Central memory CD8-positive, alpha-beta T cell (primary cell): ENCODE data around the gene GRK2.

Experiments
- ATAC-seq: fragments of 150-1000 bp; cut with Tn5 transposase; replicated peaks from 2 replicates; pipeline ENCODE4 v1.10.0; 2022; ENCODE audit warnings: mild to moderate bottlenecking, moderate FRiP score, moderate number of reproducible peaks; ENCODE audit not compliant: poor library complexity, severe bottlenecking; ENCODE audit errors: extremely low read depth
- DNase-seq, 2 donors: peaks; one replicate each; pipeline ENCODE4 v3.0.0; 2021; ENCODE audit warnings: low spot score in 2 of 2
- H3K27ac Mint-ChIP-seq: one replicate; pipeline ENCODE4 v1.8.0; 2022; ENCODE audit warnings: low read depth, mild to moderate bottlenecking, moderate library complexity, mixed read lengths
- H3K27me3 Mint-ChIP-seq: one replicate; pipeline ENCODE4 v1.8.0; 2022; ENCODE audit warnings: mixed read lengths
- H3K36me3 Mint-ChIP-seq: one replicate; pipeline ENCODE4 v1.8.0; 2022; ENCODE audit warnings: mild to moderate bottlenecking, moderate library complexity, mixed read lengths; ENCODE audit not compliant: insufficient read depth
- H3K4me1 Mint-ChIP-seq: one replicate; pipeline ENCODE4 v1.8.0; 2022; ENCODE audit warnings: mixed read lengths
- H3K4me3 Mint-ChIP-seq: one replicate; pipeline ENCODE4 v1.8.0; 2022; ENCODE audit warnings: mild to moderate bottlenecking, moderate library complexity, mixed read lengths
- H3K9me3 Mint-ChIP-seq: one replicate; pipeline ENCODE4 v1.8.0; 2022; ENCODE audit warnings: mixed read lengths

GRK2 gene

DNA sequence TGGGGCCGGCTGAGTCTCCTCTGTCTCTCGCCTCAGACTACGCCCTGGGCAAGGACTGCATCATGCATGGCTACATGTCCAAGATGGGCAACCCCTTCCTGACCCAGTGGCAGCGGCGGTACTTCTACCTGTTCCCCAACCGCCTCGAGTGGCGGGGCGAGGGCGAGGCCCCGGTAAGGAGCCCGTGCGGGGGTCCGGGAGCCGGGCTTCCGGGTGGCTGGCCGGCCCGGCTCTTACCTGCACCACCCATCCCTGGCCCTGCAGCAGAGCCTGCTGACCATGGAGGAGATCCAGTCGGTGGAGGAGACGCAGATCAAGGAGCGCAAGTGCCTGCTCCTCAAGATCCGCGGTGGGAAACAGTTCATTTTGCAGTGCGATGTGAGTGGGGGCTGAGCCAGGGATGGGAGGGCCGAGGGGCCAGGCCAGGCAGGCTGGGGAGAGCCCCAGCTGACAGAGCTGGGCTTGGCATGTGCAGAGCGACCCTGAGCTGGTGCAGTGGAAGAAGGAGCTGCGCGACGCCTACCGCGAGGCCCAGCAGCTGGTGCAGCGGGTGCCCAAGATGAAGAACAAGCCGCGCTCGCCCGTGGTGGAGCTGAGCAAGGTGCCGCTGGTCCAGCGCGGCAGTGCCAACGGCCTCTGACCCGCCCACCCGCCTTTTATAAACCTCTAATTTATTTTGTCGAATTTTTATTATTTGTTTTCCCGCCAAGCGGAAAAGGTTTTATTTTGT, 18.7 kb downstream of the GRK2 start:
- H3K9me3 Mint-ChIP-seq: no peaks in the 10 kb centered on the region
- peak overlapping the region; percentile 97 for H3K27ac Mint-ChIP-seq
- peaks cover 41% of the 10 kb centered on the region for H3K4me1 Mint-ChIP-seq
- H3K27me3 Mint-ChIP-seq: no peaks in the 10 kb centered on the region
- peaks cover 75% of the 10 kb centered on the region for H3K36me3 Mint-ChIP-seq
- no peak for DNase-seq
- peak overlapping the region; percentile 81 for H3K4me3 Mint-ChIP-seq
- ATAC-seq: no peak

DNA sequence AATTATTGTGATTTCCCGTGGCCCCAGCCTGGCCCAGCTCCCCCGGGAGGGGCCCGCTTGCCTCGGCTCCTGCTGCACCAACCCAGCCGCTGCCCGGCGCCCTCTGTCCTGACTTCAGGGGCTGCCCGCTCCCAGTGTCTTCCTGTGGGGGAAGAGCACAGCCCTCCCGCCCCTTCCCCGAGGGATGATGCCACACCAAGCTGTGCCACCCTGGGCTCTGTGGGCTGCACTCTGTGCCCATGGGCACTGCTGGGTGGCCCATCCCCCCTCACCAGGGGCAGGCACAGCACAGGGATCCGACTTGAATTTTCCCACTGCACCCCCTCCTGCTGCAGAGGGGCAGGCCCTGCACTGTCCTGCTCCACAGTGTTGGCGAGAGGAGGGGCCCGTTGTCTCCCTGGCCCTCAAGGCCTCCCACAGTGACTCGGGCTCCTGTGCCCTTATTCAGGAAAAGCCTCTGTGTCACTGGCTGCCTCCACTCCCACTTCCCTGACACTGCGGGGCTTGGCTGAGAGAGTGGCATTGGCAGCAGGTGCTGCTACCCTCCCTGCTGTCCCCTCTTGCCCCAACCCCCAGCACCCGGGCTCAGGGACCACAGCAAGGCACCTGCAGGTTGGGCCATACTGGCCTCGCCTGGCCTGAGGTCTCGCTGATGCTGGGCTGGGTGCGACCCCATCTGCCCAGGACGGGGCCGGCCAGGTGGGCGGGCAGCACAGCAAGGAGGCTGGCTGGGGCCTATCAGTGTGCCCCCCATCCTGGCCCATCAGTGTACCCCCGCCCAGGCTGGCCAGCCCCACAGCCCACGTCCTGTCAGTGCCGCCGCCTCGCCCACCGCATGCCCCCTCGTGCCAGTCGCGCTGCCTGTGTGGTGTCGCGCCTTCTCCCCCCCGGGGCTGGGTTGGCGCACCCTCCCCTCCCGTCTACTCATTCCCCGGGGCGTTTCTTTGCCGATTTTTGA, 19.5 kb downstream of the GRK2 start:
- Mint-ChIP-seq H3K27ac (peak overlapping the region; percentile 97), H3K4me3 (peak overlapping the region; percentile 81), H3K27me3 (no peaks in the 10 kb centered on the region), H3K4me1 (peaks cover 45% of the 10 kb centered on the region), H3K36me3 (peaks cover 77% of the 10 kb centered on the region), H3K9me3 (no peaks in the 10 kb centered on the region)
- DNase-seq: peak in 1 of 2 donors; percentile 57
- peak; percentile 11 for ATAC-seq

DNA sequence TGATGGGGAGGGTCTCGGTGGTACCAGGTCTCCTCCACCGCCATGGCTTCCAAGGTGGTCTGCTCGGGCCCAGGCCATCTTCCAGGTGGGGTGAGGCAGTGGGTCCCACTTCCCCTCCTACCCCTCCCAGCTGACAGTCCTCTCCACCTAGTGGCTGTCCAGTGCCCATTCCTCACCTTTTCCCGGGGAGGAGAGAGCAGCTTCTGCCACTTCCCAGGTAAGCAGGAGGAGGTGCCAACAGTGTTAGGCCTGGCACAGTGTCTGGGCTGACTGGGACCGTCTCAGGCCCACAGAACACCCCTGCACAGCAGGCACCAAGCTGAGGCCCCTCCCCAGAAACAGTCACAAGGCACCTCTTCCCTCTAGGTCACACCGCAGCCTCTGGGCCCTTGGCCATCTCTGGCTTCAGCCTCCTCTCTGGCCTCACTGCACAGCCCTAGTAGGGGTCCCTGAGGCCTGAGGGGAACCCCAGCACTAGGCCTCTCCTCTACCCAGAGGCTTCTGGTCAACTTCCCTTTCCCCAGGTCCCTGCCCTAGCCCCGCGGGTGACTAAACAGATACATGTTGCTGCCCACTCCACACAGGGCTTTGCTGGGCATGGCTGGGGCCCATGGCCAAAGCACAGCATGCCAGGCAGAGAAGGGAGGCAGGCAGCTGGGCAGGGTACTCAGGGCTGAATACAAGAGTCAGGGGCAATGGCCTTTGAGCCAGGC, 20.5 kb downstream of the GRK2 start:
- Mint-ChIP-seq H3K4me1 (peaks cover 48% of the 10 kb centered on the region), H3K36me3 (peaks cover 77% of the 10 kb centered on the region), H3K4me3 (peak overlapping the region; percentile 81), H3K9me3 (no peaks in the 10 kb centered on the region), H3K27me3 (no peaks in the 10 kb centered on the region), H3K27ac (peak overlapping the region; percentile 97)
- DNase-seq: no peak
- no peak for ATAC-seq

DNA sequence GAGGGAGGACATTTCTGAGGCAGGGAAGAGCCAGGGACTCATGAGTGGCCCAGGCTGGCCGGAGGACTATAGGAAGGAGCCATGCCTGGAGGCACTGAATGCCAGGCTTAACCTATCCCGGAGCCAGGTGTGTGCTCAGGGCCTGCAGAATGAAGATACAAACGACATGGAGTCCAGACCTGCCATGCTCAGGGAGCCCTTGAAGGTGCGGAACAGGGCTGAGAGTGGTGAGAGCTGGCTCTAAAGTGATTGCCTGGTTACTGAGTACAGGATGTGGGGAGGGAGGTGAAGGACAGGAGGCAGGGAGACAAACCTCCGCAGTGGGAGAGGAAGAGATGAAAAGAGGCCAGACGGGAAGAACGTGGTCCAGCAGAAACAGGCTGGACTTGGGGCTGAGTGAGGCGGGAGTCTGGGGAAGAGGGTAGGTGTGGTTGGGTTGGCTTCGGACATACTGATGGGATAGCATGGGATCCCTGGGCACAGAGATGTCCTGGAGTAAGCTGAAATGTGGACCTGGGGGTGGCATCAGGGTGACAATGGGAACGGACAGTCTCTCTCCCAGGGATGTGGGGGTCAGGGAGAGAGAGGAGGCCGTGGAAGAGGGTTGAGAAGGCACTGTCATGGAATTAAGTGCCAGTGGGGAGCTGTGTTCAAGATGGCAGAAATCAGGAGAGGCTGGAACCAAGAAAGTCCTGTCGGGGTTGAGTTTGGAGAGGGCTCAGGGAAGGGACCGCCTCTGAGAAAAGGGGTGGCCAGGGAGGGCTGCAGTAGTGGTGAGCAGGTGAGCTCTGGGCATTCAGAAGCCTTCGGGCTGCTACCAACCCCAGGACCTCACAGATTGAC, 21.3 kb downstream of the GRK2 start:
- Mint-ChIP-seq H3K4me3 (peak overlapping the region; percentile 81), H3K27me3 (no peaks in the 10 kb centered on the region)
- DNase-seq: peak in 1 of 2 donors; percentile 44

GRCh38 chr11:67288198-67288451, 21.9 kb downstream of the GRK2 start:
- Mint-ChIP-seq H3K27me3 (no peaks in the 10 kb centered on the region), H3K9me3 (no peaks in the 10 kb centered on the region), H3K4me3 (peak overlapping the region; percentile 81), H3K36me3 (peaks cover 69% of the 10 kb centered on the region), H3K4me1 (peaks cover 47% of the 10 kb centered on the region), H3K27ac (peak overlapping the region; percentile 97)
- ATAC-seq (no peak), DNase-seq (no peak)

More for the DNA sequence above, 21.3 kb downstream of the GRK2 start:
- peaks cover 43% of the 10 kb centered on the region for H3K4me1 Mint-ChIP-seq
- no peaks in the 10 kb centered on the region for H3K9me3 Mint-ChIP-seq
- ATAC-seq: peak; percentile 33
- H3K36me3 Mint-ChIP-seq: peaks cover 70% of the 10 kb centered on the region
- peak overlapping the region; percentile 97 for H3K27ac Mint-ChIP-seq

GRCh38 chr11:67288452-67289225, 22.4 kb downstream of the GRK2 start:
- DNase-seq: peak; percentile 83 to 87
- Mint-ChIP-seq H3K9me3 (no peaks in the 10 kb centered on the region), H3K4me3 (peak overlapping the region; percentile 81), H3K27me3 (no peaks in the 10 kb centered on the region), H3K27ac (peak overlapping the region; percentile 97), H3K4me1 (peaks cover 49% of the 10 kb centered on the region), H3K36me3 (peaks cover 66% of the 10 kb centered on the region)
- ATAC-seq: peak; percentile 69

DNA sequence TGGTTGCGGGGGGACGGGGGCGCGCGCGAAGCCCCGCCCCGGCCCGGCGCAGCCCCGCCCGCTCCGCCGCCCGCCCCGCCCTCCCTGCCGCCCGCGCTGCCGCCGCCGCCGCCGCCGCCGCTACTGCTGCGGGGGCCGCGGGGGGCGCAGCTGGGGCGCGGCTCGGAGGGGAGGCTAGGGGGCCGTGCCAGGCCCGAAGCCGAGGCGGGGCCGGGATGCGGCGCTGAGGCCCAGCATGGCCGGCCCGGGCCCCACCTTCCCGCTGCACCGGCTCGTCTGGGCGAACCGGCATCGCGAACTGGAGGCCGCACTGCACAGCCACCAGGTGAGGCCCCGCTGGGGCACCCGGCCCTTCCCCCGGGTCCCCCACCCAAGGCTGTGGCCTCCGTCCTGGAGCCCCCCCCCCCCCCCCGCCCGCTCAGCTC, 23.0 kb downstream of the GRK2 start, which contains the start of gene ANKRD13D:
ANKRD13D (plus strand) TSS at position 78 of the 425 bp plus-strand sequence; CDS start at position 236, 158 bp downstream.
- ATAC-seq (no peak), DNase-seq (no peak)
- H3K27ac Mint-ChIP-seq: peak within 1 kb of the TSS; percentile 97
- peak within 1 kb of the TSS; percentile 93 for H3K4me3 Mint-ChIP-seq
- H3K36me3 Mint-ChIP-seq: peaks cover 64% of the 10 kb centered on the region
- H3K4me1 Mint-ChIP-seq: peaks cover 54% of the 10 kb centered on the region
- no peaks in the 10 kb centered on the region for H3K9me3 Mint-ChIP-seq
- no peaks in the 10 kb centered on the region for H3K27me3 Mint-ChIP-seq

GRCh38 chr11:67289651-67290479, 23.6 kb downstream of the GRK2 start:
- Mint-ChIP-seq H3K36me3 (peaks cover 60% of the 10 kb centered on the region), H3K4me3 (peak overlapping the region; percentile 93), H3K9me3 (no peaks in the 10 kb centered on the region), H3K27ac (peak overlapping the region; percentile 95), H3K4me1 (peaks cover 55% of the 10 kb centered on the region), H3K27me3 (no peaks in the 10 kb centered on the region)
- no peak for DNase-seq
- ATAC-seq: no peak

DNA sequence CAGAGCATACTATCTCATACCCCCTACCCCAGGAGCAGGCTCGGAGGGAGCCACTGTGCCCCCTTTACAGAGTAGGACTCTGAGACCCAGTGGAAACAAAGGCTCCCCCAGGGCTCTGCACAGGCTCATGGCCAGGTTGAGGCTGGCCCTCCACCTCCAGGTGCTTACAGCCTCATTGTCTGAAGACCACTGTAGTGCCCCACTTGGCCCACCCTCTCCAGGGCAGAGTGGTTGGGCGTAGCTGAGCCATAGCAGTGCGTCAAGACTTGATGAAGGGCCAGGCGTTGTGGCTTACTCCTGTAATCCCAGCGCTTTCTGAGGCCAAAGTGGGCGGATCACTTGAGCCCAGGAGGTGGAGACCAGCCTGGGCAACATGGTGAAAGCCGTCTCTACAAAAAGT, 24.5 kb downstream of the GRK2 start:
- ATAC-seq (no peak), DNase-seq (no peak)
- no peaks in the 10 kb centered on the region for H3K9me3 Mint-ChIP-seq
- H3K36me3 Mint-ChIP-seq: peaks cover 59% of the 10 kb centered on the region
- H3K27ac Mint-ChIP-seq: peak overlapping the region; percentile 95
- H3K4me3 Mint-ChIP-seq: peak overlapping the region; percentile 93
- no peaks in the 10 kb centered on the region for H3K27me3 Mint-ChIP-seq
- peaks cover 55% of the 10 kb centered on the region for H3K4me1 Mint-ChIP-seq

DNA sequence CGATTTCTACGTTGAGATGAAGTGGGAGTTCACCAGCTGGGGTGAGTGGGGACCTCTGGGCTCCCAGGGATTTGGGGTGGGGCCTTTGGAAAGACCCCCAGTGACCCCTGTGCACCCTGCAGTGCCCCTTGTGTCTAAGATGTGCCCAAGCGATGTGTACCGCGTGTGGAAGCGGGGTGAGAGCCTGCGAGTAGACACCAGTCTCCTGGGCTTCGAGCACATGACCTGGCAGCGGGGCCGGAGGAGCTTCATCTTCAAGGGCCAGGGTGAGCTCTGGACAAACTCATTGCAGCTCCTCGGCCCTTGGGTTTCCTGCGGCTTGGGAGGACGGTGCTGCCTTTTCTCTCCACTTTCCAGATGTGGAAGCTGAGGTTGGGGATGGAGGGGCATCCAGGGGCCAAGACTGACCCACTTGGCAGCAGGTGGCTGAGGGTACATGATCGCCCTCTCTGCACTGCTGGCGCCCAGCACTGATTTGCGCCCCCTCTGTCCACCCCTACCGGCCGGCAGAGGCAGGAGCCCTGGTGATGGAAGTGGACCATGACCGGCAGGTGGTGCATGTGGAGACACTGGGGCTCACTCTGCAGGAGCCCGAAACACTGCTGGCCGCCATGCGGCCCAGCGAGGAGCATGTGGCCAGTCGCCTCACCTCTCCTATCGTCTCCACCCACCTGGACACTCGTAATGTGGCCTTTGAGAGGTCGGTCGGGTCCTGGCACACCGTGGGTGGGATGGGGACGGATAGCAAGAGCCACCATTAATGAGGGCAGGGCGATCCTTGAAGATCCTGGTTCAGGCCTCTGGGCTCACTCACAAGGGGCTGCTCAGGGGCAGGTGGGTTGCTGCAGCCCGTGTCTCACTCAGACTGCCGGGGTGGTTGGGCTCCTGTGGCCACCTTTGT, 25.5 kb downstream of the GRK2 start:
- Mint-ChIP-seq H3K36me3 (peaks cover 60% of the 10 kb centered on the region), H3K9me3 (peaks cover 8% of the 10 kb centered on the region), H3K27ac (peak overlapping the region; percentile 95), H3K27me3 (no peaks in the 10 kb centered on the region), H3K4me1 (peaks cover 58% of the 10 kb centered on the region), H3K4me3 (peak overlapping the region; percentile 93)
- DNase-seq (no peak), ATAC-seq (no peak)
